ENCODE measurements around the gene HAT1. TPM values are rescaled to one million over a fixed set of nuclear protein-coding genes. Genes with fewer than 3 reads are reported as not detected.

HAT1 gene, protein sequence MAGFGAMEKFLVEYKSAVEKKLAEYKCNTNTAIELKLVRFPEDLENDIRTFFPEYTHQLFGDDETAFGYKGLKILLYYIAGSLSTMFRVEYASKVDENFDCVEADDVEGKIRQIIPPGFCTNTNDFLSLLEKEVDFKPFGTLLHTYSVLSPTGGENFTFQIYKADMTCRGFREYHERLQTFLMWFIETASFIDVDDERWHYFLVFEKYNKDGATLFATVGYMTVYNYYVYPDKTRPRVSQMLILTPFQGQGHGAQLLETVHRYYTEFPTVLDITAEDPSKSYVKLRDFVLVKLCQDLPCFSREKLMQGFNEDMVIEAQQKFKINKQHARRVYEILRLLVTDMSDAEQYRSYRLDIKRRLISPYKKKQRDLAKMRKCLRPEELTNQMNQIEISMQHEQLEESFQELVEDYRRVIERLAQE
- total RNA-seq: 31.1 and 35.4 TPM in 2 replicates

DNA sequence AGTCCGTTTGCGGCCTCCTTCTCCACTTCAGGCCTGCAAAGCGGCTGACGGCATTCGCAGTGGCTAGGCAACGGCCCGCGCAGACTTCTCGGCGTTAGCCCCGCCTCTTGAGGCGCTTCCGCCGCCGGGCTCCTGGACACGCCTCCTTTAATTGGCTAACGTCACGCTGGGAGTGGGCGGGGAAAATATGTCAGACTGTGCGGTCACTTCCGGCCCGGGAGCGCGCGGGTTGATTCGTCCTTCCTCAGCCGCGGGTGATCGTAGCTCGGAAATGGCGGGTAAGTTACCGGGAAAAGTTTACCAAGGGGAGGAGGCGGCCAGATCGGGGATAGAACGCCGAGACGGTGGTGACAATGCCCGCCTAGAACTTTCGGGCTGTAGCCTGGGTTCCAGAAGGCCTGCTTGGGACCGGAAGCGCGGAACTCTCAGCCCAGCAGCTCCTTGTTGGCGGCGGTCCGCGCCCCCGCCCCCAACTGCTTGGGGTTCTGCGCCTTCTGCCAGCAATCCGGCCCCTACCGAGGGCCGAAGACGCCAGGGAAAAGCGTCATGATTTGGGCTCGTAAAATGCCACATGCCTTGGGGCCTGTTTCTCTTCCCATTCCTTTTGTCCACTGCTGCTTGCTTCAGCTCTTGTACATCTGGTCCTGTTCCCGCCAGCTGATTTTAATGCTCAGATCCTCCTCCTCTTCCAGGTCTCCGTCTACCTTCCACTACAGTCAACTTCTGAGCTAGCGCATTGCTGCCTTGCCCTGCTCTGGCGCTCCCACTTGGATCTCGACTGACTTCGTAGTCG is at the start of gene HAT1:
HAT1 (plus strand) TSS at position 232 of the 793 bp plus-strand sequence; CDS start at position 272, 40 bp downstream.
- no peaks in the 10 kb centered on the region for H4K20me1 ChIP-seq (ENCODE audit: insufficient read depth, low read length)
- TF ChIP-seq, protein P1, sequence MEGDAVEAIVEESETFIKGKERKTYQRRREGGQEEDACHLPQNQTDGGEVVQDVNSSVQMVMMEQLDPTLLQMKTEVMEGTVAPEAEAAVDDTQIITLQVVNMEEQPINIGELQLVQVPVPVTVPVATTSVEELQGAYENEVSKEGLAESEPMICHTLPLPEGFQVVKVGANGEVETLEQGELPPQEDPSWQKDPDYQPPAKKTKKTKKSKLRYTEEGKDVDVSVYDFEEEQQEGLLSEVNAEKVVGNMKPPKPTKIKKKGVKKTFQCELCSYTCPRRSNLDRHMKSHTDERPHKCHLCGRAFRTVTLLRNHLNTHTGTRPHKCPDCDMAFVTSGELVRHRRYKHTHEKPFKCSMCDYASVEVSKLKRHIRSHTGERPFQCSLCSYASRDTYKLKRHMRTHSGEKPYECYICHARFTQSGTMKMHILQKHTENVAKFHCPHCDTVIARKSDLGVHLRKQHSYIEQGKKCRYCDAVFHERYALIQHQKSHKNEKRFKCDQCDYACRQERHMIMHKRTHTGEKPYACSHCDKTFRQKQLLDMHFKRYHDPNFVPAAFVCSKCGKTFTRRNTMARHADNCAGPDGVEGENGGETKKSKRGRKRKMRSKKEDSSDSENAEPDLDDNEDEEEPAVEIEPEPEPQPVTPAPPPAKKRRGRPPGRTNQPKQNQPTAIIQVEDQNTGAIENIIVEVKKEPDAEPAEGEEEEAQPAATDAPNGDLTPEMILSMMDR (IDR thresholded peaks at IDR 0.05; ENCODE audit: extremely low read depth, low read depth, low read length): no peak
- peak within 1 kb of the TSS; percentile 81 for H3K4me3 ChIP-seq (ENCODE audit: insufficient read depth, low read length)
- no peaks in the 10 kb centered on the region for H3K27me3 ChIP-seq (ENCODE audit: insufficient read depth, low read length)
- H2AFZ ChIP-seq (ENCODE audit: low read length): peak within 1 kb of the TSS; percentile 97
- H3K4me1 ChIP-seq (ENCODE audit: insufficient read depth, low read length): peaks cover 13% of the 10 kb centered on the region
- no peaks in the 10 kb centered on the region for H3K9me3 ChIP-seq (ENCODE audit: low read depth, low read length)
- H3K27ac ChIP-seq (ENCODE audit: low read depth, low read length): peak within 1 kb of the TSS; percentile 88
- DNase-seq (ENCODE audit: insufficient read length, low spot score, missing footprints): peak; percentile 97
- H3K79me2 ChIP-seq (ENCODE audit: insufficient read depth, low read length): peaks cover 40% of the 10 kb centered on the region
- peaks cover 6% of the 10 kb centered on the region for H3K36me3 ChIP-seq (ENCODE audit: insufficient read depth, low read length)
- H3K4me2 ChIP-seq (ENCODE audit: insufficient read depth, low read length): peak within 1 kb of the TSS; percentile 87

DNA sequence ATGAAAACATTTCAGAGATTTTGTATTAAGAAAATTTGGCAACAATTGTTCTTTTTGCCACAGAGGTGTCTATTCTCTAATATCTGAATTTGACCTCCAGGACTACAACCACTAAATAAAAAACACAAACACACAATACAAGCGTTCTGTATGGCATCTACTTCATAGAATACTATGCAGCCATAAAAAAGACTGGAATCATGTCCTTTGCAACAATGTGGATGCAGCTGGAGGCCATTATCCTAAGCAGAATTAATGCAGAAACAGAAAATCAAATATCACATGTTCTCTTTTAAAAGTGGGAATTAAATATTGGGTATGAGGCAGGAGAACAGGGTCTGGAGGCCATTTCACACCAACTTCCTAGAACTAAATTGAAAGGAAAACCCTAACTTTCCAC is 47.7 kb upstream of the HAT1 start:
- Histone ChIP-seq H3K9me3 (ENCODE audit: low read depth, low read length) (no peaks in the 10 kb centered on the region), H3K4me3 (ENCODE audit: insufficient read depth, low read length) (no peak overlapping the region), H3K4me1 (ENCODE audit: insufficient read depth, low read length) (peaks cover 22% of the 10 kb centered on the region), H2AFZ (ENCODE audit: low read length) (no peak overlapping the region), H4K20me1 (ENCODE audit: insufficient read depth, low read length) (peaks cover 4% of the 10 kb centered on the region), H3K27ac (ENCODE audit: low read depth, low read length) (no peak overlapping the region), H3K79me2 (ENCODE audit: insufficient read depth, low read length) (peaks cover 20% of the 10 kb centered on the region), H3K27me3 (ENCODE audit: insufficient read depth, low read length) (no peaks in the 10 kb centered on the region), H3K36me3 (ENCODE audit: insufficient read depth, low read length) (peaks cover 7% of the 10 kb centered on the region), H3K4me2 (ENCODE audit: insufficient read depth, low read length) (no peak overlapping the region)
- TF ChIP-seq, protein P1 (IDR thresholded peaks at IDR 0.05; ENCODE audit: extremely low read depth, low read depth, low read length): no peak
- DNase-seq (ENCODE audit: insufficient read length, low spot score, missing footprints): no peak

DNA sequence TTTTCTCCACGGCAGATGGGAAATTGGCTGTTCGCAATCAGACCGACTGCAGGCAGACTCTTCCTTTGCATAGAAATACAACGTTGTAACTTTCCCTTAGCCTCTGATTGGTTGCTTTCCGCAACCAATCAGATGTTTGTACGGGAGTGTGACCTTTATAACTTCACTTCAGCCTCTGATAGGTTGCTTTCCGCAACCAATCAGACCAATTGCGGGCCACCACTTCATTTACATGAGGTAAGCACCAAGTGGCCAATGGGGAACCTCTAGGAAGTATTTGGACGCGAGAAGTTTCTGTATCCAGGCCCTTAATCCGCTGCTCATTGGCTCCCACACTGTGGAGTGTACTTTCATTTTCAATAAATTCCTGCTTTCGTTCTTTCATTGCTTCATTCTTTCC is 47.3 kb upstream of the HAT1 start:
- H3K27ac ChIP-seq (ENCODE audit: low read depth, low read length): no peak overlapping the region
- H3K4me3 ChIP-seq (ENCODE audit: insufficient read depth, low read length): no peak overlapping the region
- no peaks in the 10 kb centered on the region for H3K9me3 ChIP-seq (ENCODE audit: low read depth, low read length)
- no peak overlapping the region for H2AFZ ChIP-seq (ENCODE audit: low read length)
- no peak for DNase-seq (ENCODE audit: insufficient read length, low spot score, missing footprints)
- peaks cover 22% of the 10 kb centered on the region for H3K4me1 ChIP-seq (ENCODE audit: insufficient read depth, low read length)
- no peaks in the 10 kb centered on the region for H3K27me3 ChIP-seq (ENCODE audit: insufficient read depth, low read length)
- peaks cover 20% of the 10 kb centered on the region for H3K79me2 ChIP-seq (ENCODE audit: insufficient read depth, low read length)
- TF ChIP-seq, protein P1 (IDR thresholded peaks at IDR 0.05; ENCODE audit: extremely low read depth, low read depth, low read length): no peak
- peaks cover 7% of the 10 kb centered on the region for H3K36me3 ChIP-seq (ENCODE audit: insufficient read depth, low read length)
- peaks cover 4% of the 10 kb centered on the region for H4K20me1 ChIP-seq (ENCODE audit: insufficient read depth, low read length)
- H3K4me2 ChIP-seq (ENCODE audit: insufficient read depth, low read length): no peak overlapping the region
